ENCODE measurements around the gene PTRH2. TPM values are rescaled to one million over a fixed set of nuclear protein-coding genes. Genes with fewer than 3 reads are reported as not detected.

PTRH2 gene
- total RNA-seq, 1 experiment from 2014 or later = 40.8 TPM

GRCh38 chr17:59711936-59712335, 4.7 kb upstream of the PTRH2 start:
- Histone ChIP-seq H3K14ac (ENCODE audit: insufficient read depth, low read length) (no peak overlapping the region), H3K27ac (ENCODE audit: insufficient read length, low read depth, low read length) (no peak overlapping the region)
- no peaks in the 10 kb centered on the region for H3K9me3 Mint-ChIP-seq

More at GRCh38 chr17:59711936-59712335, 4.7 kb upstream of the PTRH2 start:
- Histone ChIP-seq H3K18ac (ENCODE audit: insufficient read length, low read depth, low read length) (no peak overlapping the region), H2AFZ (ENCODE audit: low read length) (no peak overlapping the region), H3K23me2 (ENCODE audit: insufficient read length, low read depth, low read length, poor library complexity, severe bottlenecking) (peaks cover 6% of the 10 kb centered on the region), H3K79me1 (ENCODE audit: insufficient read depth, low read depth, low read length, poor library complexity, severe bottlenecking) (peaks cover 4% of the 10 kb centered on the region), H3K4me1 (ENCODE audit: insufficient read depth, low read length) (no peaks in the 10 kb centered on the region), H3K79me2 (ENCODE audit: insufficient read depth, low read length) (peaks cover 14% of the 10 kb centered on the region; the same call in 1 of the 2 replicates), H2BK20ac (ENCODE audit: low read depth, low read length, poor library complexity, severe bottlenecking) (no peak overlapping the region), H3K56ac (ENCODE audit: insufficient read length, low read depth, low read length) (no peak overlapping the region), H2AK5ac (ENCODE audit: insufficient read length, low read length) (no peak overlapping the region), H2BK120ac (ENCODE audit: low read depth, low read length, poor library complexity, severe bottlenecking) (no peak overlapping the region), H3K23ac (ENCODE audit: insufficient read length, low read depth, low read length) (no peak overlapping the region), H2BK5ac (ENCODE audit: insufficient read length, low read length) (no peak overlapping the region), H3T11ph (ENCODE audit: low read length) (no peak overlapping the region), H4K8ac (replicated peaks; ENCODE audit: insufficient read length, low read depth, low read length) (no peak overlapping the region), H2BK15ac (ENCODE audit: low read depth, low read length) (no peak overlapping the region), H3K27me3 (ENCODE audit: insufficient read depth, low read length) (no peaks in the 10 kb centered on the region), H3K9ac (ENCODE audit: extremely low read depth, insufficient read length, low read length) (no peak overlapping the region), H2BK12ac (ENCODE audit: insufficient read length, low read depth, low read length) (no peak overlapping the region), H3K4me2 (ENCODE audit: insufficient read depth, insufficient read length, low read length) (no peak overlapping the region), H4K5ac (ENCODE audit: insufficient read length, low read depth, low read length) (no peak overlapping the region), H4K91ac (ENCODE audit: insufficient read length, low read depth, low read length) (no peak overlapping the region), H3K9me3 (ENCODE audit: control insufficient read depth, low read depth, low read length) (no peaks in the 10 kb centered on the region), H4K20me1 (ENCODE audit: control insufficient read depth, insufficient read depth, insufficient read length) (no peaks in the 10 kb centered on the region), H3K4ac (ENCODE audit: low read depth, low read length) (no peak overlapping the region)
- no peak for DNase-seq
- H3K4me3 Mint-ChIP-seq = no peak overlapping the region
- no peak for TF ChIP-seq CTCF (conservative IDR thresholded peaks at IDR 0.05)
- no peak overlapping the region for H3K27ac Mint-ChIP-seq
- peaks cover 0 to 3% (median 0%) of the 10 kb centered on the region in 3 experiments; a peak in 1 of 7 replicates for H3K36me3 Mint-ChIP-seq (ENCODE audit: insufficient read depth in 1 of 3, low read depth in 3 of 3)
- peaks cover 9 to 10% of the 10 kb centered on the region in 2 experiments for H3K4me1 Mint-ChIP-seq
- no peaks in the 10 kb centered on the region; the same call in 1 of the 2 replicates for H3K27me3 Mint-ChIP-seq (ENCODE audit: low read depth)
